Calu3 (cell line): ENCODE measurements around the gene SLC17A9. TPM values are rescaled to one million over a fixed set of nuclear protein-coding genes. Genes with fewer than 3 reads are reported as not detected.

Experiments used
- BruUV-seq: library from RNA; stranded (reverse); fragments of 400-500 nt; replicated peaks from 2 replicates; lab custom pipeline; 2021; lab: Mats Ljungman, UMichigan
- CTCF ChIA-PET: fragments of 300-600 bp; sonication (Branson Sonifier 250); formaldehyde crosslinking; loops from one replicate; lab custom pipeline; 2022; ENCODE audit warnings: antibody characterized with exemption; lab: Charles Lee
- DNase-seq: peaks from one replicate; pipeline ENCODE4 v3.0.0; 2022
- H3K27ac Mint-ChIP-seq: one replicate; pipeline ENCODE4 v1.8.0; 2022; ENCODE audit warnings: mixed read lengths; ENCODE audit not compliant: unreplicated experiment
- H3K27me3 Mint-ChIP-seq: one replicate; pipeline ENCODE4 v1.8.0; 2022; ENCODE audit warnings: mixed read lengths; ENCODE audit not compliant: unreplicated experiment
- H3K36me3 Mint-ChIP-seq: one replicate; pipeline ENCODE4 v1.8.0; 2022; ENCODE audit warnings: mild to moderate bottlenecking, moderate library complexity, mixed read lengths; ENCODE audit not compliant: insufficient read depth, unreplicated experiment
- H3K4me1 Mint-ChIP-seq: one replicate; pipeline ENCODE4 v1.8.0; 2022; ENCODE audit warnings: mild to moderate bottlenecking, low read depth, mixed read lengths; ENCODE audit not compliant: unreplicated experiment
- H3K4me3 Mint-ChIP-seq: one replicate; pipeline ENCODE4 v1.8.0; 2022; ENCODE audit warnings: mild to moderate bottlenecking, low read depth, moderate library complexity, mixed read lengths; ENCODE audit not compliant: unreplicated experiment
- H3K9me3 Mint-ChIP-seq: one replicate; pipeline ENCODE4 v1.8.0; 2022; ENCODE audit warnings: low read depth, mixed read lengths; ENCODE audit not compliant: unreplicated experiment
- intact Hi-C: fragments of 100-400 bp; cut with micrococcal nuclease; formaldehyde crosslinking; loops from one replicate; pipeline ENCODE4 v1.10.0; 2022; ENCODE audit not compliant: unreplicated experiment
- total RNA-seq: library from RNA; stranded (reverse); gene quantifications from 2 replicates; pipeline ENCODE4 v1.2.3, GENCODE V29; 2022
- TF ChIP-seq, protein P1 (sequence below): fragments of 200-600 bp; IDR thresholded peaks from one replicate; pipeline ENCODE4 v1.8.0; 2022; ENCODE audit warnings: antibody characterized with exemption; ENCODE audit not compliant: unreplicated experiment

SLC17A9 gene
- total RNA-seq, 1 experiment from 2014 or later, result 12.0 TPM

DNA sequence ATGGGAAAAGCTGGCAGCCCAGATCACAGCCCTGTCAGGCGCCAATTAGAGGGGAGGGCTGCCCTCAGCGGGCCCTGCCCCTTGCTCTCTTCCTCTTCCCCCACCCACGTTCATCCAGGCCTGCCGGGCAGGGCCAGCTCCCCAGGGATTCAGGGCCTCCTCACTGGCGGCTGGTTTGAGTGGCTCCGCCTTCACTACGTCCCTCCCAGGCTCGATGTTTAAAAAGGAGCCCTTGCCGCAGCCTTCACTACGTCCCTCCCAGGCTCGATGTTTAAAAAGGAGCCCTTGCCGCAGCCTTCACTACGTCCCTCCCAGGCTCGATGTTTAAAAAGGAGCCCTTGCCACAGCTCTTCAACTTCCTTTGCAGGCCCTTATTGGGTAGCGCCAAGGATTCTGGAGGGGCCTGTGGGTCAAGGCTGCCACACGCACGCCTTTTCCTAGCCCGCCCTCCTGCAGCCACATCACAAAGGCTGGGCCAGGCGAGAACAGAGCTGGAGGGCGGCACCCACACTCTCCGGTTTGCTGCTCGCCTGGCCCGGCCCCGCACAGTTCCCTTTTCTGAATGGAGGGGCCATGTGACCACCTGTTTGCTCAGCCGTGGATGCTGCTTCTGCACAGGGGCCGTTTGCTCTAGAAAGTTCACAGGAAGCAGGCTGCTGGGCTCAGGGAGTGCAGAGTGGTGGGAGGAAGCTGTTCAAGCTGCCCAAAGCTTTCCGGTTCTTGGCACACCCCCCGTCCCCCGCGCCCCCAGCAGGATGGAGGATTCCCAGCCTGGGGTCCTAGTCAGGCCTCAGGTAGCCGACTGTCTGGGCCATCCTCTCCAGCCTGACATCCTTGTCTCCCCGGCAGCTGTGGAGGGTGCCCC is 1.6 kb downstream of the SLC17A9 start:
- Mint-ChIP-seq H3K27me3 (no peaks in the 10 kb centered on the region), H3K27ac (no peak overlapping the region), H3K9me3 (peaks cover 2% of the 10 kb centered on the region), H3K4me3 (peak overlapping the region; percentile 70), H3K4me1 (peaks cover 8% of the 10 kb centered on the region), H3K36me3 (peaks cover 43% of the 10 kb centered on the region)
- no peak for DNase-seq
- CTCF ChIA-PET, result interaction anchor here (0.7 to 2.2 kb wide), 4 partner anchors 17 to 74 kb away, joined by 3 to 10 read pairs (median 4); no protein-coding TSS in a partner anchor
- TF ChIP-seq, protein P1, sequence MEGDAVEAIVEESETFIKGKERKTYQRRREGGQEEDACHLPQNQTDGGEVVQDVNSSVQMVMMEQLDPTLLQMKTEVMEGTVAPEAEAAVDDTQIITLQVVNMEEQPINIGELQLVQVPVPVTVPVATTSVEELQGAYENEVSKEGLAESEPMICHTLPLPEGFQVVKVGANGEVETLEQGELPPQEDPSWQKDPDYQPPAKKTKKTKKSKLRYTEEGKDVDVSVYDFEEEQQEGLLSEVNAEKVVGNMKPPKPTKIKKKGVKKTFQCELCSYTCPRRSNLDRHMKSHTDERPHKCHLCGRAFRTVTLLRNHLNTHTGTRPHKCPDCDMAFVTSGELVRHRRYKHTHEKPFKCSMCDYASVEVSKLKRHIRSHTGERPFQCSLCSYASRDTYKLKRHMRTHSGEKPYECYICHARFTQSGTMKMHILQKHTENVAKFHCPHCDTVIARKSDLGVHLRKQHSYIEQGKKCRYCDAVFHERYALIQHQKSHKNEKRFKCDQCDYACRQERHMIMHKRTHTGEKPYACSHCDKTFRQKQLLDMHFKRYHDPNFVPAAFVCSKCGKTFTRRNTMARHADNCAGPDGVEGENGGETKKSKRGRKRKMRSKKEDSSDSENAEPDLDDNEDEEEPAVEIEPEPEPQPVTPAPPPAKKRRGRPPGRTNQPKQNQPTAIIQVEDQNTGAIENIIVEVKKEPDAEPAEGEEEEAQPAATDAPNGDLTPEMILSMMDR, result no peak
- BruUV-seq, result no TSS peak
- intact Hi-C loops, result no loop called here

DNA sequence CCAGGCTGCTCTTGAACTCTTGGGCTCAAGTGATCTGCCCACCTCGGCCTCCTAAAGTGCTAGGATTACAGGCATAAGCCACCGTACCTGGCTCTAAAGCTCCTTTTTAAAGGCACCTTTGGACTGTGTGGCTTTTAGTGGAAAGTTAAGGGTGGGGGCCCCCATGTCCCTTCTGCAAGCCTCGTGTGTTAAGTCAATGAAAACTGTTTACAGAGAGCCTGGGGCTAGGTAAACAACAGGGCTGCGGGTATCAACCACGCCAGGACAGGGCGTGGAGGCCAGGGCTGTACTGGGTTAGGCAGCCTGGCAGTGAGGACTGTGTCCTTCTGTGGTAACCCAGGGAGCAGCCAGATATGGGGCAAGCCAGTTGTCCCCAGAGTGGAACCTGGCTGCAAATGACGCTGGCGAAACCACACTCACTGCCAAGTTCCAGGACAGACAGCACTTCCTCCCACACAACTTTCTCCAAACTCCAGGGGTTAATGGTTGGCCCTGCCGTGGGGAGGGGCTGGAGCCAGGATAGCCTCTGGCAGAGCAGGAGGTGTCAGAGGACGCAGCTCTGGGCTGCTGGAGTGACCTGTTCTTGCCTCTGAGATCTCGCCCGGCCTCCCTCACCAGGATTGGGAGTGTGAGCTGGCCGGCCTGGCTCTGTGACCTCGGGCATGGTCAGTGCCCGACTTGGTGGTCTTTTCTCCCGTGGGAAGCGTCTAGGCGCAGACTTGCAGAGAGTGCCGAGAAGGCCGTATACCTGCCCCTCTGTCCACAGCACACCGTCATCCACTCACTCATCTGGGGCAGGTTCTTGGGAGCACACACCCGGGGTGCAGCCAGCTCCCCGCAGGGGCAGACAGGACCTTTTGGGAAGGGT is 3.2 kb downstream of the SLC17A9 start:
- CTCF ChIA-PET, result interaction anchor here (2.2 kb wide), 1 partner anchor 17 kb away, joined by 10 read pairs; no protein-coding TSS in a partner anchor
- H3K9me3 Mint-ChIP-seq, result no peaks in the 10 kb centered on the region
- H3K36me3 Mint-ChIP-seq, result peaks cover 32% of the 10 kb centered on the region
- H3K27me3 Mint-ChIP-seq, result no peaks in the 10 kb centered on the region
- no peak overlapping the region for H3K27ac Mint-ChIP-seq
- no peak for DNase-seq
- intact Hi-C loops, result no loop called here
- TSS peak; percentile 25 for BruUV-seq
- H3K4me3 Mint-ChIP-seq, result no peak overlapping the region
- TF ChIP-seq, protein P1, result no peak
- H3K4me1 Mint-ChIP-seq, result peaks cover 8% of the 10 kb centered on the region

DNA sequence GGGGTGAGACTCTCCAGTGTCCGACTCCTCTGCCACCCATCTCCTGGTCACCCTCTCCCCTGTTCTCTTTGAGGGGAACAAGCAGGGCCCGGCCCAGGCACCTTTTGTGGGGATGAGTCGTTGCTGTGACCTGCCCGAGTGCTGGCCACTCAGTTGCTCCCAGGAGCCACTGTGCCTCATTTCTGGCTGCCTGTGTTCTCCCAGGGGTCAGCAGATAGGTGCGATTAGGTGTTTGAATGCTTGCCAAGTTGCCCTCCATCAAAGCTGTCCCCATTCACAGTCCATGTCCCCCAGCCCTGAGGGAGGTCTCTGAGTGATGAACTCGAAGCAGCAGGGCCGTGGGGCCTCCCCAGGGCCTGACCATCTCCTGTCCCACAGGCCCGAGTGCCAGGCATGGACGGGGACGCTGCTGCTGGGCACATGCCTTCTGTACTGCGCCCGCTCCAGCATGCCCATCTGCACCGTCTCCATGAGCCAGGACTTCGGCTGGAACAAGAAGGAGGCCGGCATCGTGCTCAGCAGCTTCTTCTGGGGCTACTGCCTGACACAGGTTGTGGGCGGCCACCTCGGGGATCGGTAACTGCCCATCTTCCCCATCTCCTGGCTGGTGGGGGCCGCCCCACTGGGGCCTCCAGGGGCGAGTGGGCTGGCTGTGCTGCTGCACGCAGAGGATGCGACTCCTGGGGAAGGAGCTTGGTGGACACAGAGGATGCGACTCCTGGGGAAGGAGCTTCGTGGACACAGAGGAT is 4.1 kb downstream of the SLC17A9 start:
- Mint-ChIP-seq H3K27ac (no peak overlapping the region), H3K9me3 (no peaks in the 10 kb centered on the region), H3K4me1 (peaks cover 8% of the 10 kb centered on the region), H3K36me3 (peaks cover 30% of the 10 kb centered on the region), H3K4me3 (no peak overlapping the region), H3K27me3 (no peaks in the 10 kb centered on the region)
- intact Hi-C loops, result no loop called here
- CTCF ChIA-PET, result interaction anchor here (0.6 to 2.2 kb wide), 2 partner anchors 16 to 369 kb away, joined by 3 to 10 read pairs; no protein-coding TSS in a partner anchor
- no TSS peak for BruUV-seq
- TF ChIP-seq, protein P1, result no peak
- DNase-seq, result no peak
